ENCODE data around the gene SH3YL1.
"Not testable (repeated sequence)": the region's sequence is repeated elsewhere in the genome, so short reads cannot be mapped to it uniquely, and the experiment has no call there.

The SH3YL1 gene

GRCh38 chr2:175880-176820 is 87.7 kb downstream of the SH3YL1 start:
- DNase-seq: no peak

- DNase-seq: no peak
Measured at GRCh38 chr2:175161-175786, 88.6 kb downstream of the SH3YL1 start.

DNA sequence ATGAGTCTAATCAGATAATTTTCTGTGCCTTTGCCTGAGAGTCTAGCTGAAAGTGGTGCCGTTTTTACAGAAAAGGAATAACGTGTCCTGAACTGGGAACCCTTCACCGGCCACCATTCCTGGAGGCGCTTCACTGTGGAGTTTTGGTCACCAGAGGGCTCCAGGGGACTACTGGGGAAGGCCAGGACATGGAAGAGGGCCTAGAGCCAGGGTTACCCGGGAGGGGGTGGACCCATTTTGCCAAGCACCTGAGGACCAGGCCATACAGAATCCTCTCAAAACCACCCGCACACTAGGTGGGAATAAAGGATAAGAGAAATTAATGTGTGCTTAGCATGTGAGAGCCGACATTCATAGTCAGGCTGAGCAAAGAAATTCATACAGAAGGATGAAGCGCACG is 91.7 kb downstream of the SH3YL1 start:
- DNase-seq: not testable (repeated sequence)

GRCh38 chr2:169741-170140 is 94.1 kb downstream of the SH3YL1 start:
- no peak for DNase-seq

All from GDM1 (cell line).